NT2/D1 (cell line): Measurements from ENCODE around the gene B9D2.
"Not testable (repeated sequence)": the region's sequence is repeated elsewhere in the genome, so short reads cannot be mapped to it uniquely, and the experiment has no call there.

Source experiments
- DNase-seq: peaks from one replicate; pipeline ENCODE4 v3.0.0-alpha.2; 2011; ENCODE audit warnings: low read depth, low spot score
- H3K27me3 ChIP-seq: 2 replicates; pipeline ENCODE4 v1.6.0; 2011; ENCODE audit warnings: mild to moderate bottlenecking; ENCODE audit not compliant: insufficient read length, insufficient read depth
- H3K36me3 ChIP-seq: 2 replicates; pipeline ENCODE4 v1.6.1; 2011; ENCODE audit warnings: mild to moderate bottlenecking, low read length, mixed read lengths; ENCODE audit not compliant: insufficient read depth, insufficient read length
- H3K4me1 ChIP-seq: 2 replicates; pipeline ENCODE4 v1.5.1; 2011; ENCODE audit not compliant: insufficient read depth, insufficient read length
- H3K4me3 ChIP-seq: 2 replicates; pipeline ENCODE4 v1.5.1; 2011; ENCODE audit warnings: low read depth; ENCODE audit not compliant: insufficient read length
- H3K9ac ChIP-seq: 2 replicates; pipeline ENCODE4 v1.6.0; 2011; ENCODE audit warnings: low read depth; ENCODE audit not compliant: insufficient read length
- H3K9me3 ChIP-seq: 2 replicates; pipeline ENCODE4 v1.5.1; 2011; ENCODE audit warnings: mild to moderate bottlenecking, low read length; ENCODE audit not compliant: insufficient read depth
- SUZ12 ChIP-seq: IDR thresholded peaks from 2 replicates; pipeline ENCODE4 v1.6.1; 2011; ENCODE audit not compliant: insufficient read length, insufficient read depth; ENCODE audit errors: extremely low read depth
- YY1 ChIP-seq: IDR thresholded peaks from 2 replicates; pipeline ENCODE4 v1.6.1; 2011; ENCODE audit not compliant: insufficient read length, insufficient read depth
- ZNF274 ChIP-seq: IDR thresholded peaks from 2 replicates; pipeline ENCODE4 v1.6.1; 2011; ENCODE audit warnings: mild to moderate bottlenecking, low read depth, low read length

B9D2 gene

GRCh38 chr19:41386442-41386841 is 22.5 kb upstream of the B9D2 start:
- H3K36me3 ChIP-seq = peaks cover 44% of the 10 kb centered on the region
- TF ChIP-seq ZNF274 (no peak), SUZ12 (no peak), YY1 (no peak)

GRCh38 chr19:41384351-41384750 is 20.4 kb upstream of the B9D2 start:
- no peak overlapping the region for H3K4me3 ChIP-seq
- peaks cover 30% of the 10 kb centered on the region for H3K36me3 ChIP-seq
- TF ChIP-seq YY1 = no peak
- H3K27me3 ChIP-seq = no peaks in the 10 kb centered on the region
- no peak for DNase-seq
- H3K9ac ChIP-seq = no peak overlapping the region
- no peaks in the 10 kb centered on the region for H3K9me3 ChIP-seq
- H3K4me1 ChIP-seq = no peaks in the 10 kb centered on the region

More at GRCh38 chr19:41386442-41386841, 22.5 kb upstream of the B9D2 start:
- Histone ChIP-seq H3K9me3 (no peaks in the 10 kb centered on the region), H3K4me3 (no peak overlapping the region), H3K27me3 (no peaks in the 10 kb centered on the region), H3K4me1 (no peaks in the 10 kb centered on the region), H3K9ac (no peak overlapping the region)
- no peak for DNase-seq

GRCh38 chr19:41381536-41381935 is 17.6 kb upstream of the B9D2 start:
- not testable (repeated sequence) for H3K27me3 ChIP-seq, H3K9me3 ChIP-seq, H3K4me3 ChIP-seq, H3K4me1 ChIP-seq, DNase-seq, H3K9ac ChIP-seq
- H3K36me3 ChIP-seq = peaks cover 10% of the 10 kb centered on the region

- no peak overlapping the region for H3K9ac ChIP-seq
- no peaks in the 10 kb centered on the region for H3K9me3 ChIP-seq
- no peak for TF ChIP-seq SUZ12
- TF ChIP-seq YY1 = no peak
- TF ChIP-seq ZNF274 = no peak
- H3K4me1 ChIP-seq = peaks cover 3% of the 10 kb centered on the region
- peaks cover 5% of the 10 kb centered on the region for H3K36me3 ChIP-seq
- DNase-seq = no peak
- no peak overlapping the region for H3K4me3 ChIP-seq
- H3K27me3 ChIP-seq = no peaks in the 10 kb centered on the region
Measured at GRCh38 chr19:41377977-41378709, 14.2 kb upstream of the B9D2 start.

- Histone ChIP-seq H3K4me3 (peak overlapping the region; percentile 51), H3K9me3 (no peaks in the 10 kb centered on the region), H3K36me3 (peaks cover 4% of the 10 kb centered on the region), H3K4me1 (peaks cover 3% of the 10 kb centered on the region), H3K9ac (peak overlapping the region; percentile 58), H3K27me3 (no peaks in the 10 kb centered on the region)
- TF ChIP-seq ZNF274 = no peak
- no peak for DNase-seq
Measured at GRCh38 chr19:41376998-41377365, 13.0 kb upstream of the B9D2 start.

GRCh38 chr19:41376241-41376997 is 12.5 kb upstream of the B9D2 start, which contains the start of gene TMEM91:
TMEM91 (plus strand) TSS chr19:41376533; CDS start chr19:41378310, 1,777 bp downstream.
- Histone ChIP-seq H3K4me3 (peak within 1 kb of the TSS; percentile 51), H3K9ac (peak within 1 kb of the TSS; percentile 58), H3K27me3 (no peaks in the 10 kb centered on the region), H3K36me3 (peaks cover 4% of the 10 kb centered on the region), H3K4me1 (peaks cover 3% of the 10 kb centered on the region), H3K9me3 (no peaks in the 10 kb centered on the region)
- TF ChIP-seq YY1 = no peak
- no peak for TF ChIP-seq SUZ12
- no peak for TF ChIP-seq ZNF274
- no peak for DNase-seq

GRCh38 chr19:41373993-41374392 is 10.0 kb upstream of the B9D2 start:
- H3K9me3 ChIP-seq = no peaks in the 10 kb centered on the region
- no peaks in the 10 kb centered on the region for H3K27me3 ChIP-seq
- peaks cover 3% of the 10 kb centered on the region for H3K4me1 ChIP-seq
- H3K4me3 ChIP-seq = no peak overlapping the region
- TF ChIP-seq SUZ12 (no peak), YY1 (no peak), ZNF274 (no peak)
- peaks cover 4% of the 10 kb centered on the region for H3K36me3 ChIP-seq
- no peak overlapping the region for H3K9ac ChIP-seq
- DNase-seq = no peak

- DNase-seq = no peak
- Histone ChIP-seq H3K36me3 (peaks cover 4% of the 10 kb centered on the region), H3K9me3 (no peaks in the 10 kb centered on the region), H3K4me1 (peaks cover 3% of the 10 kb centered on the region), H3K27me3 (no peaks in the 10 kb centered on the region), H3K4me3 (no peak overlapping the region), H3K9ac (no peak overlapping the region)
- no peak for TF ChIP-seq ZNF274
- TF ChIP-seq YY1 = no peak
- no peak for TF ChIP-seq SUZ12
Measured at GRCh38 chr19:41372501-41372900, 8.6 kb upstream of the B9D2 start.
